SK-N-SH (cell line): ENCODE data around the gene SPEF1. TPM values are rescaled to one million over a fixed set of nuclear protein-coding genes. Genes with fewer than 3 reads are reported as not detected.

Experiments used
- CTCF ChIA-PET: fragments of 300-600, 350-600 bp; formaldehyde crosslinking; extraction: SDS; loops from one replicate; lab custom pipeline; 2021; lab: Yijun Ruan, JAX
- POLR2A ChIA-PET: fragments of 350-600 bp; sonication (Branson Sonifier 250); formaldehyde crosslinking; extraction: SDS; loops from one replicate; lab custom pipeline; 2020; ENCODE audit warnings: antibody characterized with exemption, inconsistent platforms; lab: Yijun Ruan, JAX
- DNase-seq: peaks from one replicate; pipeline ENCODE4 v3.0.0; 2012
- H2AFZ ChIP-seq: fragments of 200-600 bp; sonication (generic); 2 replicates; pipeline ENCODE4 v1.8.1; 2016; ENCODE audit warnings: antibody characterized with exemption, mild to moderate bottlenecking, low read depth
- H3F3A ChIP-seq: fragments of 200-600 bp; sonication (generic); replicated peaks from 2 replicates; pipeline ENCODE3; 2016; ENCODE audit warnings: antibody characterized with exemption, mild to moderate bottlenecking; ENCODE audit not compliant: insufficient read depth
- H3K27ac ChIP-seq, 2 experiments: fragments of 200-500 bp in 1 of 2; fragments of 200-600 bp in 1 of 2; sonication (Bioruptor generic) in 1 of 2; sonication (generic), shearing (Covaris generic) in 1 of 2; 2 replicates each; pipeline versions ENCODE4 v1.5.1 to v1.6.1; 2014 to 2016; ENCODE audit warnings: low read depth in 2 of 2, inconsistent platforms in 1 of 2, low read length in 1 of 2, mild to moderate bottlenecking in 1 of 2, mixed read lengths in 1 of 2
- H3K27me3 ChIP-seq: fragments of 200-600 bp; sonication (generic), shearing (Covaris generic); 2 replicates; pipeline ENCODE4 v1.6.1; 2016; ENCODE audit warnings: mixed run types; ENCODE audit not compliant: insufficient read depth
- H3K36me3 ChIP-seq, 2 experiments: fragments of 200-500 bp in 1 of 2; fragments of 200-600 bp in 1 of 2; sonication (Bioruptor generic) in 1 of 2; sonication (generic) in 1 of 2; replicated peaks in 1 of 2; 2 replicates each; pipeline versions ENCODE3 to v1.5.1; 2014 to 2016; ENCODE audit warnings: low read length in 1 of 2, mild to moderate bottlenecking in 1 of 2; ENCODE audit not compliant: insufficient read depth in 2 of 2, control insufficient read depth in 1 of 2
- H3K4me1 ChIP-seq, 2 experiments: fragments of 200-500 bp in 1 of 2; fragments of 200-600 bp in 1 of 2; sonication (Bioruptor generic) in 1 of 2; sonication (generic), shearing (Covaris generic) in 1 of 2; 2 replicates each; pipeline versions ENCODE4 v1.5.1 to v1.6.1; 2014 to 2016; ENCODE audit warnings: low read depth in 1 of 2, low read length in 1 of 2, mixed run types in 1 of 2; ENCODE audit not compliant: insufficient read depth in 2 of 2, control insufficient read depth in 1 of 2
- H3K4me2 ChIP-seq: fragments of 200-600 bp; sonication (generic), shearing (Covaris generic); 2 replicates; pipeline ENCODE4 v1.6.1; 2017; ENCODE audit warnings: mixed run types
- H3K4me3 ChIP-seq, 2 experiments: fragments of 200-500 bp in 1 of 2; fragments of 200-600 bp in 1 of 2; sonication (Bioruptor generic) in 1 of 2; sonication (generic), shearing (Covaris generic) in 1 of 2; 2 replicates each; pipeline versions ENCODE4 v1.5.1 to v1.8.1; 2014 to 2016; ENCODE audit warnings: low read depth in 2 of 2, inconsistent platforms in 1 of 2, low read length in 1 of 2, mild to moderate bottlenecking in 1 of 2, mixed read lengths in 1 of 2, moderate library complexity in 1 of 2
- H3K79me2 ChIP-seq: fragments of 200-600 bp; sonication (generic); 2 replicates; pipeline ENCODE4 v1.8.1; 2017; ENCODE audit warnings: mild to moderate bottlenecking; ENCODE audit not compliant: insufficient read depth
- H3K9ac ChIP-seq: fragments of 200-600 bp; sonication (generic); 2 replicates; pipeline ENCODE4 v1.6.1; 2017; ENCODE audit warnings: mixed run types
- H3K9me2 ChIP-seq: fragments of 200-600 bp; sonication (generic); 2 replicates; pipeline ENCODE4 v1.6.1; 2017; ENCODE audit warnings: mixed run types
- H3K9me3 ChIP-seq: fragments of 200-600 bp; sonication (generic); 2 replicates; pipeline ENCODE4 v1.6.1; 2017; ENCODE audit warnings: mixed run types, mild to moderate bottlenecking, moderate library complexity
- H4K20me1 ChIP-seq: fragments of 200-600 bp; sonication (generic); 2 replicates; pipeline ENCODE4 v1.6.1; 2017; ENCODE audit warnings: mild to moderate bottlenecking, mixed run types; ENCODE audit not compliant: insufficient read depth
- CTCF ChIP-seq: fragments of 200-600 bp; sonication (generic); IDR thresholded peaks from 2 replicates; pipeline ENCODE4 v1.6.1; 2017; ENCODE audit warnings: antibody characterized with exemption, mild to moderate bottlenecking, moderate library complexity
- EZH2phosphoT487 ChIP-seq: fragments of 200-600 bp; sonication (generic); IDR thresholded peaks from 2 replicates; pipeline ENCODE4 v1.6.1; 2017; ENCODE audit warnings: low read depth, mixed run types, mild to moderate bottlenecking, antibody characterized with exemption, moderate library complexity, borderline replicate concordance
- PBX3 ChIP-seq: IDR thresholded peaks from 2 replicates; pipeline ENCODE4; 2012
- RXRA ChIP-seq: IDR thresholded peaks from 2 replicates; pipeline ENCODE4 v1.4.0; 2012; ENCODE audit warnings: low read depth, mild to moderate bottlenecking, borderline replicate concordance
- TAF1 ChIP-seq: IDR thresholded peaks from 2 replicates; pipeline ENCODE4 v1.6.1; 2012; ENCODE audit warnings: low read depth, mild to moderate bottlenecking, low read length, moderate library complexity, borderline replicate concordance
- USF1 ChIP-seq: IDR thresholded peaks from 2 replicates; pipeline ENCODE4 v1.4.0; 2012; ENCODE audit warnings: low read depth, borderline replicate concordance
- WGBS: methylation state at CpG from one replicate; pipeline ENCODE4 v1.1.6; 2017; ENCODE audit warnings: low lambda C conversion rate; 5-methylcytosine and 5-hydroxymethylcytosine counted together
- polyA plus RNA-seq, 3 experiments: library from polyadenylated mRNA; depleted of rRNA; stranded (reverse); fragments of >200 nt; gene quantifications; 2 replicates each; pipeline ENCODE4 v1.2.3, GENCODE V29; 2012
- TF ChIP-seq, protein P1 (sequence below): IDR thresholded peaks from 2 replicates; pipeline ENCODE4 v1.6.1; 2012; ENCODE audit warnings: mild to moderate bottlenecking, low read depth, low read length, moderate library complexity

Gene SPEF1
- polyA plus RNA-seq, 1 of the 3 experiments (the other 2 are of a cell fraction) = 1.6 TPM

GRCh38 chr20:3757268-3757667 lies 24.0 kb downstream of the SPEF1 start:
- H2AFZ ChIP-seq = no peak overlapping the region
- no peaks in the 10 kb centered on the region for H3K9me3 ChIP-seq
- peaks cover 10 to 13% of the 10 kb centered on the region in 2 experiments for H3K36me3 ChIP-seq
- H3K9ac ChIP-seq = no peak overlapping the region
- H3K27me3 ChIP-seq = no peaks in the 10 kb centered on the region
- TF ChIP-seq USF1 (no peak), PBX3 (no peak), CTCF (no peak), RXRA (no peak)
- TF ChIP-seq, protein P1, sequence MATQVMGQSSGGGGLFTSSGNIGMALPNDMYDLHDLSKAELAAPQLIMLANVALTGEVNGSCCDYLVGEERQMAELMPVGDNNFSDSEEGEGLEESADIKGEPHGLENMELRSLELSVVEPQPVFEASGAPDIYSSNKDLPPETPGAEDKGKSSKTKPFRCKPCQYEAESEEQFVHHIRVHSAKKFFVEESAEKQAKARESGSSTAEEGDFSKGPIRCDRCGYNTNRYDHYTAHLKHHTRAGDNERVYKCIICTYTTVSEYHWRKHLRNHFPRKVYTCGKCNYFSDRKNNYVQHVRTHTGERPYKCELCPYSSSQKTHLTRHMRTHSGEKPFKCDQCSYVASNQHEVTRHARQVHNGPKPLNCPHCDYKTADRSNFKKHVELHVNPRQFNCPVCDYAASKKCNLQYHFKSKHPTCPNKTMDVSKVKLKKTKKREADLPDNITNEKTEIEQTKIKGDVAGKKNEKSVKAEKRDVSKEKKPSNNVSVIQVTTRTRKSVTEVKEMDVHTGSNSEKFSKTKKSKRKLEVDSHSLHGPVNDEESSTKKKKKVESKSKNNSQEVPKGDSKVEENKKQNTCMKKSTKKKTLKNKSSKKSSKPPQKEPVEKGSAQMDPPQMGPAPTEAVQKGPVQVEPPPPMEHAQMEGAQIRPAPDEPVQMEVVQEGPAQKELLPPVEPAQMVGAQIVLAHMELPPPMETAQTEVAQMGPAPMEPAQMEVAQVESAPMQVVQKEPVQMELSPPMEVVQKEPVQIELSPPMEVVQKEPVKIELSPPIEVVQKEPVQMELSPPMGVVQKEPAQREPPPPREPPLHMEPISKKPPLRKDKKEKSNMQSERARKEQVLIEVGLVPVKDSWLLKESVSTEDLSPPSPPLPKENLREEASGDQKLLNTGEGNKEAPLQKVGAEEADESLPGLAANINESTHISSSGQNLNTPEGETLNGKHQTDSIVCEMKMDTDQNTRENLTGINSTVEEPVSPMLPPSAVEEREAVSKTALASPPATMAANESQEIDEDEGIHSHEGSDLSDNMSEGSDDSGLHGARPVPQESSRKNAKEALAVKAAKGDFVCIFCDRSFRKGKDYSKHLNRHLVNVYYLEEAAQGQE = no peak
- no peaks in the 10 kb centered on the region; a peak in 1 of 4 replicates for H3K4me1 ChIP-seq
- H3K79me2 ChIP-seq = no peaks in the 10 kb centered on the region; the same call in 1 of the 2 replicates
- H4K20me1 ChIP-seq = no peaks in the 10 kb centered on the region
- DNase-seq = no peak
- ChIA-PET CTCF (interaction anchor here (0.6 to 13.1 kb wide), 8 partner anchors 6 to 194 kb away, joined by 3 to 151 read pairs (median 5); partner anchors contain the start of genes ADISSP and SPEF1), POLR2A (interaction anchor here (1.2 kb wide), 1 partner anchor 20 kb away, joined by 7 read pairs; no protein-coding TSS in a partner anchor)
- 100% methylated on average over 2 of the region's 2 CpGs for WGBS
- H3F3A ChIP-seq = no peaks in the 10 kb centered on the region
- no peak overlapping the region for H3K27ac ChIP-seq
- H3K4me3 ChIP-seq = no peak overlapping the region
- H3K4me2 ChIP-seq = no peak overlapping the region
- no peaks in the 10 kb centered on the region for H3K9me2 ChIP-seq

GRCh38 chr20:3755814-3756480 lies 25.3 kb downstream of the SPEF1 start:
- Histone ChIP-seq H3F3A (no peaks in the 10 kb centered on the region), H3K4me1 (no peaks in the 10 kb centered on the region; a peak in 1 of 4 replicates), H3K27ac (no peak overlapping the region), H3K4me3 (no peak overlapping the region), H3K79me2 (no peaks in the 10 kb centered on the region; the same call in 1 of the 2 replicates), H3K36me3 (peaks cover 10 to 14% of the 10 kb centered on the region in 2 experiments), H3K4me2 (no peak overlapping the region), H3K9ac (no peak overlapping the region), H3K9me3 (no peaks in the 10 kb centered on the region), H3K27me3 (no peaks in the 10 kb centered on the region), H3K9me2 (no peaks in the 10 kb centered on the region), H2AFZ (no peak overlapping the region), H4K20me1 (no peaks in the 10 kb centered on the region)
- ChIA-PET POLR2A (no interaction called here), CTCF (interaction anchor here (0.8 to 9.8 kb wide), 7 partner anchors 8 to 231 kb away, joined by 3 to 151 read pairs (median 6); partner anchors contain the start of gene ADISSP)
- TF ChIP-seq TAF1 (no peak), EZH2phosphoT487 (no peak), USF1 (no peak)
- 100% methylated on average over 1 of the region's 5 CpGs for WGBS
- no peak for DNase-seq
